Thoracic aorta (tissue), 2 donors: ENCODE data around the gene PAPOLG. TPM values are rescaled to one million over a fixed set of nuclear protein-coding genes. Genes with fewer than 3 reads are reported as not detected.

Source experiments
- ATAC-seq: fragments of 150-250 bp; one replicate; pipeline ENCODE4 v1.8.0; 2017; ENCODE audit warnings: low read depth; ENCODE audit not compliant: insufficient number of reproducible peaks, low FRiP score
- DNase-seq: peaks from one replicate; pipeline ENCODE4 v3.0.0-alpha.2; 2020; ENCODE audit warnings: low spot score
- H3K27ac ChIP-seq, 2 donors: fragments of 200-600 bp; sonication (generic); 1 replicate in 1 of 2; 2 replicates in 1 of 2; pipeline ENCODE4 v1.5.1; 2016; ENCODE audit warnings: mild to moderate bottlenecking in 2 of 2, moderate library complexity in 2 of 2
- H3K27me3 ChIP-seq: fragments of 200-600 bp; sonication (generic); replicated peaks from 2 replicates; pipeline ENCODE4 v1.6.0; 2016; ENCODE audit warnings: mild to moderate bottlenecking; ENCODE audit not compliant: insufficient read depth
- H3K36me3 ChIP-seq: fragments of 200-600 bp; sonication (generic); one replicate; pipeline ENCODE4 v1.5.1; 2016
- H3K4me1 ChIP-seq, 2 donors: fragments of 200-600 bp; sonication (generic); 1 replicate in 1 of 2; 2 replicates in 1 of 2; pipeline versions ENCODE4 v1.5.1 to v1.6.0; 2016; ENCODE audit warnings: low read depth in 2 of 2, mild to moderate bottlenecking in 1 of 2; ENCODE audit not compliant: control insufficient read depth in 1 of 2
- H3K4me3 ChIP-seq: fragments of 200-600 bp; sonication (generic); 2 replicates; pipeline ENCODE4 v1.5.1; 2016; ENCODE audit warnings: mild to moderate bottlenecking
- H3K9me3 ChIP-seq: fragments of 200-600 bp; sonication (generic); 2 replicates; pipeline ENCODE4 v1.5.1; 2016
- CTCF ChIP-seq: fragments of 200-600 bp; sonication (generic); IDR thresholded peaks from one replicate; pipeline ENCODE4 v1.5.1; 2019; ENCODE audit warnings: antibody characterized with exemption
- total RNA-seq, 2 donors: library from RNA; depleted of rRNA; stranded (reverse); fragments of >200 nt; gene quantifications; one replicate each; pipeline versions ENCODE4 v1.1.0 to v1.2.3, GENCODE V29; 2016

Gene PAPOLG
- total RNA-seq, 2 donors from 2014 or later, result 14.5 to 21.9 TPM

GRCh38 chr2:60771508-60771907 lies 15.4 kb downstream of the PAPOLG start:
- ATAC-seq, result no peak
- no peak for TF ChIP-seq CTCF
- no peaks in the 10 kb centered on the region for H3K9me3 ChIP-seq
- H3K4me3 ChIP-seq, result no peak overlapping the region
- DNase-seq, result no peak
- no peaks in the 10 kb centered on the region for H3K4me1 ChIP-seq
- H3K27me3 ChIP-seq, result no peaks in the 10 kb centered on the region
- no peak overlapping the region for H3K27ac ChIP-seq
- peaks cover 50% of the 10 kb centered on the region for H3K36me3 ChIP-seq

- DNase-seq, result no peak
- Histone ChIP-seq H3K4me3 (no peak overlapping the region), H3K27ac (no peak overlapping the region), H3K4me1 (no peaks in the 10 kb centered on the region), H3K27me3 (no peaks in the 10 kb centered on the region), H3K36me3 (peaks cover 34% of the 10 kb centered on the region), H3K9me3 (no peaks in the 10 kb centered on the region)
- no peak for TF ChIP-seq CTCF
- no peak for ATAC-seq
Observed at GRCh38 chr2:60775048-60775639, 19.1 kb downstream of the PAPOLG start.

- no peaks in the 10 kb centered on the region for H3K27me3 ChIP-seq
- DNase-seq, result no peak
- no peak overlapping the region for H3K4me3 ChIP-seq
- H3K27ac ChIP-seq, result no peak overlapping the region
- H3K9me3 ChIP-seq, result no peaks in the 10 kb centered on the region
- no peak for ATAC-seq
- H3K4me1 ChIP-seq, result no peaks in the 10 kb centered on the region
- TF ChIP-seq CTCF, result no peak
- peaks cover 26% of the 10 kb centered on the region for H3K36me3 ChIP-seq
Observed at GRCh38 chr2:60778352-60778751, 22.3 kb downstream of the PAPOLG start.

GRCh38 chr2:60779426-60779825 lies 23.4 kb downstream of the PAPOLG start:
- ATAC-seq (no peak), DNase-seq (no peak)
- H3K4me3 ChIP-seq, result no peak overlapping the region
- peaks cover 24% of the 10 kb centered on the region for H3K36me3 ChIP-seq
- no peaks in the 10 kb centered on the region for H3K27me3 ChIP-seq
- no peak for TF ChIP-seq CTCF
- no peak overlapping the region for H3K27ac ChIP-seq
- no peaks in the 10 kb centered on the region for H3K9me3 ChIP-seq
- H3K4me1 ChIP-seq, result peaks cover 7 to 10% of the 10 kb centered on the region in 2 donors

GRCh38 chr2:60780721-60781120 lies 24.7 kb downstream of the PAPOLG start:
- Histone ChIP-seq H3K4me3 (no peak overlapping the region), H3K36me3 (peaks cover 21% of the 10 kb centered on the region), H3K4me1 (peaks cover 14 to 21% of the 10 kb centered on the region in 2 donors), H3K27me3 (no peaks in the 10 kb centered on the region), H3K9me3 (no peaks in the 10 kb centered on the region), H3K27ac (peak overlapping the region; percentile 3 to 7)
- ATAC-seq (no peak), DNase-seq (no peak)
- TF ChIP-seq CTCF, result no peak
